GM10248 (cell line): ENCODE data around the gene TMEM132E.

Source experiments
- CTCF ChIA-PET: fragments of 300-600 bp; sonication (Branson Sonifier 250); formaldehyde crosslinking; extraction: SDS; loops from one replicate; lab custom pipeline; 2021; ENCODE audit warnings: antibody characterized with exemption; lab: Yijun Ruan, JAX
- POLR2A ChIA-PET: fragments of 350-650 bp; sonication (Branson Sonifier 250); formaldehyde crosslinking; extraction: SDS; loops from one replicate; lab custom pipeline; 2020; ENCODE audit warnings: antibody characterized with exemption; lab: Yijun Ruan, JAX
- DNase-seq: peaks from one replicate; pipeline ENCODE4 v3.0.0; 2012; ENCODE audit errors: extremely low spot score
- CTCF ChIP-seq: IDR thresholded peaks from 2 replicates; pipeline ENCODE4 v1.5.1; 2012; ENCODE audit warnings: mild to moderate bottlenecking, low read depth; ENCODE audit errors: extremely low read depth, missing control alignments, control extremely low read depth

The TMEM132E gene

GRCh38 chr17:34651402-34651811 is 72.0 kb downstream of the TMEM132E start:
- POLR2A ChIA-PET: no interaction called here
- TF ChIP-seq CTCF: no peak
- CTCF ChIA-PET: no interaction called here
- no peak for DNase-seq

- ChIA-PET CTCF (no interaction called here), POLR2A (no interaction called here)
- TF ChIP-seq CTCF: no peak
- no peak for DNase-seq
Measured at GRCh38 chr17:34652021-34652555, 72.7 kb downstream of the TMEM132E start.

- TF ChIP-seq CTCF: no peak
- POLR2A ChIA-PET: no interaction called here
- CTCF ChIA-PET: interaction anchor here (1.1 kb wide), 1 partner anchor 876 kb away, joined by 3 read pairs; no protein-coding TSS in a partner anchor
- DNase-seq: no peak
Measured at GRCh38 chr17:34653511-34653910, 74.1 kb downstream of the TMEM132E start.

GRCh38 chr17:34654276-34654880 is 75.0 kb downstream of the TMEM132E start:
- TF ChIP-seq CTCF: no peak
- ChIA-PET CTCF (interaction anchor here (1.1 kb wide), 1 partner anchor 877 kb away, joined by 3 read pairs; no protein-coding TSS in a partner anchor), POLR2A (no interaction called here)
- no peak for DNase-seq

GRCh38 chr17:34654881-34655276 is 75.5 kb downstream of the TMEM132E start:
- DNase-seq: no peak
- TF ChIP-seq CTCF: no peak
- POLR2A ChIA-PET: no interaction called here
- CTCF ChIA-PET: interaction anchor here (1.1 kb wide), 1 partner anchor 877 kb away, joined by 3 read pairs; no protein-coding TSS in a partner anchor

- POLR2A ChIA-PET: no interaction called here
- no peak for DNase-seq
- TF ChIP-seq CTCF: no peak
- CTCF ChIA-PET: no interaction called here
Measured at GRCh38 chr17:34656801-34657200, 77.4 kb downstream of the TMEM132E start.
